ENCODE data around the gene CELA2A. TPM values are rescaled to one million over a fixed set of nuclear protein-coding genes. Genes with fewer than 3 reads are reported as not detected.
"Not testable (repeated sequence)": the region's sequence is repeated elsewhere in the genome, so short reads cannot be mapped to it uniquely, and the experiment has no call there.

Gene CELA2A
- total RNA-seq, 1 experiment from 2014 or later: not detected

DNA sequence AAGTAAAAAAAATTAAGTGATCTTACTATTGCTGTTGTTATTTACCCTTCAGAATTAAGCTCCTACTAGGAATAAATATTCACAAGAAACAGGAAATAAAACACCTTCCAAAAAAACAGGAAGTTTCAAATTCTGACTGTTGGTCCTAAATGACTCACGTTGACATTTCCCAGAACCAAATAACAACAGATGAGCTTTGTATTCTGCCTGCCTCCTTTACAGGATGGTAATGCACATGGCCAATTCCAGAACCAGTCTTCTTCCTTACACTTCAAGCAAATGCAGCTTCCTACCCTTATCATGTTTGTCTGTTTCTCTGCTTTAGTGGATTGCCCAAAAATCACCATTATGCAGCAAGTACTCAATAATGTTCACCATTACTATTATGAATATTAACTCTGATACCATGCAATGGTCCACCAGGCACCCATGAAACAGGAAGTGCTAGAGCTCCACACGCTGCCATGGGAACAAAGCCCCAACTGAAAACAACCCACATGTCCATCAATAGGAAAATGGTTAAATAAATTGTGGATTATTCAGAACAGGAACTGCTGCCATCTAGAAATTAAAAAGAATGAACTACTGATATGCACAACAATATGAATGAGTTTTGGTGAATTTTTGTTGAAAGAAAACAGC, 58.6 kb downstream of the CELA2A start:
- no peaks in the 10 kb centered on the region for H3K27me3 Mint-ChIP-seq (ENCODE audit: insufficient read depth, unreplicated experiment)
- H3K4me1 Mint-ChIP-seq (ENCODE audit: low read depth, unreplicated experiment): no peaks in the 10 kb centered on the region
- Histone ChIP-seq H3K36me3 (ENCODE audit: control insufficient read depth, insufficient read depth, low read length) (no peaks in the 10 kb centered on the region), H3K9me3 (no peaks in the 10 kb centered on the region), H3K4me3 (ENCODE audit: low read depth, low read length) (no peak overlapping the region), H3K4me1 (no peaks in the 10 kb centered on the region), H3K27me3 (replicated peaks; ENCODE audit: control insufficient read depth, insufficient read depth, low read length) (no peaks in the 10 kb centered on the region)
- H3K9me3 Mint-ChIP-seq (ENCODE audit: unreplicated experiment): no peaks in the 10 kb centered on the region
- no peak overlapping the region for H3K4me3 Mint-ChIP-seq (ENCODE audit: unreplicated experiment)
- H3K36me3 Mint-ChIP-seq (ENCODE audit: insufficient read depth, unreplicated experiment): no peaks in the 10 kb centered on the region
- H3K27ac Mint-ChIP-seq (ENCODE audit: unreplicated experiment): no peak overlapping the region
- intact Hi-C loops (cut with micrococcal nuclease; ENCODE audit: unreplicated experiment): no loop called here
- CTCF ChIA-PET: no interaction called here
- BruUV-seq (replicated peaks): no TSS peak
- no peak for DNase-seq
- TF ChIP-seq, protein P1, sequence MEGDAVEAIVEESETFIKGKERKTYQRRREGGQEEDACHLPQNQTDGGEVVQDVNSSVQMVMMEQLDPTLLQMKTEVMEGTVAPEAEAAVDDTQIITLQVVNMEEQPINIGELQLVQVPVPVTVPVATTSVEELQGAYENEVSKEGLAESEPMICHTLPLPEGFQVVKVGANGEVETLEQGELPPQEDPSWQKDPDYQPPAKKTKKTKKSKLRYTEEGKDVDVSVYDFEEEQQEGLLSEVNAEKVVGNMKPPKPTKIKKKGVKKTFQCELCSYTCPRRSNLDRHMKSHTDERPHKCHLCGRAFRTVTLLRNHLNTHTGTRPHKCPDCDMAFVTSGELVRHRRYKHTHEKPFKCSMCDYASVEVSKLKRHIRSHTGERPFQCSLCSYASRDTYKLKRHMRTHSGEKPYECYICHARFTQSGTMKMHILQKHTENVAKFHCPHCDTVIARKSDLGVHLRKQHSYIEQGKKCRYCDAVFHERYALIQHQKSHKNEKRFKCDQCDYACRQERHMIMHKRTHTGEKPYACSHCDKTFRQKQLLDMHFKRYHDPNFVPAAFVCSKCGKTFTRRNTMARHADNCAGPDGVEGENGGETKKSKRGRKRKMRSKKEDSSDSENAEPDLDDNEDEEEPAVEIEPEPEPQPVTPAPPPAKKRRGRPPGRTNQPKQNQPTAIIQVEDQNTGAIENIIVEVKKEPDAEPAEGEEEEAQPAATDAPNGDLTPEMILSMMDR (IDR thresholded peaks at IDR 0.05; ENCODE audit: insufficient read depth in 1 of 2, low read depth in 1 of 2, low read length in 1 of 2, severe bottlenecking in 1 of 2, unreplicated experiment in 1 of 2): no peak
- POLR2A ChIA-PET: no interaction called here

GRCh38 chr1:15519625-15520024, 63.1 kb downstream of the CELA2A start:
- H3K36me3 Mint-ChIP-seq (ENCODE audit: insufficient read depth, unreplicated experiment): peaks cover 7% of the 10 kb centered on the region
- TF ChIP-seq, protein P1 (IDR thresholded peaks at IDR 0.05; ENCODE audit: insufficient read depth in 1 of 2, low read depth in 1 of 2, low read length in 1 of 2, severe bottlenecking in 1 of 2, unreplicated experiment in 1 of 2): no peak
- CTCF ChIA-PET: no interaction called here
- Histone ChIP-seq H3K4me1 (peaks cover 4% of the 10 kb centered on the region; the same call in 1 of the 2 replicates), H3K4me3 (ENCODE audit: low read depth, low read length) (no peak overlapping the region), H3K36me3 (ENCODE audit: control insufficient read depth, insufficient read depth, low read length) (no peaks in the 10 kb centered on the region), H3K9me3 (no peaks in the 10 kb centered on the region), H3K27me3 (replicated peaks; ENCODE audit: control insufficient read depth, insufficient read depth, low read length) (no peaks in the 10 kb centered on the region)
- POLR2A ChIA-PET: no interaction called here
- no peak overlapping the region for H3K27ac Mint-ChIP-seq (ENCODE audit: unreplicated experiment)
- no TSS peak for BruUV-seq (replicated peaks)
- DNase-seq: no peak
- intact Hi-C loops (cut with micrococcal nuclease; ENCODE audit: unreplicated experiment): no loop called here
- no peak overlapping the region for H3K4me3 Mint-ChIP-seq (ENCODE audit: unreplicated experiment)
- peaks cover 9% of the 10 kb centered on the region for H3K4me1 Mint-ChIP-seq (ENCODE audit: low read depth, unreplicated experiment)
- no peaks in the 10 kb centered on the region for H3K9me3 Mint-ChIP-seq (ENCODE audit: unreplicated experiment)
- H3K27me3 Mint-ChIP-seq (ENCODE audit: insufficient read depth, unreplicated experiment): no peaks in the 10 kb centered on the region

DNA sequence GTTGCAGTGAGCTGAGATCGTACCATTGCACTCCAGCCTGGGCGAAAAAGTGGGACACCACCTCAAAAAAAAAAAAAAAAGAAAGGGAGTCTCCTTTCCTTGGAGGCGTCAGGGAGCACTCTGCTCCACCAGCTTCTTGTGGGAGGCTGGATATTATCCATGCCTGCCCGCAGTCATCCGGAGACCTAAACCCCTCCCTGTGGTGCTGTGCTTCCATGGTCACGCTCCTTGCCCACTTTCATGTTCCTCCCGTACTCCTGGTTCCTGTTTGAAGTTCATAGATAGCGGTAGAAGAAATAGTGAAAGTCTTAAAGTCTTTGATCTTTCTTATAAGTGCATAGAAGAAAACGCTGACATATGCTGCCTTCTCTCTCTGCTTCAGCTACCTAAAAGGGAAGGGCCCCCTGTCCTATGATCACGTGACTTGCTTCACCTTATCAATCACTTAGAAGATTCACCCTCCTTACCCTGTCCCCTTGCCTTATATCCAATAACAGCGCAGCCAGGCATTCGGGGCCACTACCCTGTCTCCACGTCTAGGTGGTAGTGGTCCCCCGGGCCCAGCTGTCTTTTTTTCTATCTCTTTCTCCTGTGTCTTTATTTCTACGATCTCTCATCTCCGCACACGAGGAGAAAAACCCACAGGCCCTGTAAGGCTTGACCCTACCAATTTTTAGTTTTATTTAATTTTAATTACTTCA, 64.8 kb downstream of the CELA2A start:
- H3K4me3 ChIP-seq (ENCODE audit: low read depth, low read length); BruUV-seq (replicated peaks); H3K27ac Mint-ChIP-seq (ENCODE audit: unreplicated experiment); H3K9me3 ChIP-seq; POLR2A ChIA-PET; H3K27me3 ChIP-seq (replicated peaks; ENCODE audit: control insufficient read depth, insufficient read depth, low read length); CTCF ChIA-PET; H3K4me3 Mint-ChIP-seq (ENCODE audit: unreplicated experiment); H3K36me3 ChIP-seq (ENCODE audit: control insufficient read depth, insufficient read depth, low read length); H3K9me3 Mint-ChIP-seq (ENCODE audit: unreplicated experiment); H3K4me1 ChIP-seq; H3K4me1 Mint-ChIP-seq (ENCODE audit: low read depth, unreplicated experiment); DNase-seq; intact Hi-C loops (cut with micrococcal nuclease; ENCODE audit: unreplicated experiment); H3K27me3 Mint-ChIP-seq (ENCODE audit: insufficient read depth, unreplicated experiment): not testable (repeated sequence)
- peaks cover 19% of the 10 kb centered on the region for H3K36me3 Mint-ChIP-seq (ENCODE audit: insufficient read depth, unreplicated experiment)

Other genes with a start within 250 kb of the CELA2A start
- gene FHAD1, start 209.5 kb upstream of the CELA2A start, total RNA-seq (2022): 0.18 TPM in 1 of 2 replicates, not detected in the other
- gene EFHD2, start 46.8 kb upstream of the CELA2A start, total RNA-seq (2022): 29.5 and 30.3 TPM in 2 replicates
- gene CTRC, start 18.3 kb upstream of the CELA2A start, total RNA-seq (2022): not detected in 2 replicates
- gene CELA2B, start 19.4 kb downstream of the CELA2A start, total RNA-seq (2022): not detected in 2 replicates
- gene CASP9, start 67.5 kb downstream of the CELA2A start, total RNA-seq (2022): 9.9 and 12.4 TPM in 2 replicates
- 15.1 and 17.2 TPM in 2 replicates for gene DNAJC16, start 70.1 kb downstream of the CELA2A start, total RNA-seq (2022)
- gene AGMAT, start 128.3 kb downstream of the CELA2A start, total RNA-seq (2022): 46.5 and 48.3 TPM in 2 replicates
- 53.1 and 53.4 TPM in 2 replicates for gene DDI2, start 160.7 kb downstream of the CELA2A start, total RNA-seq (2022)
- 33.3 and 38.6 TPM in 2 replicates for gene PLEKHM2, start 227.6 kb downstream of the CELA2A start, total RNA-seq (2022)